C4-2B (cell line): Measurements from ENCODE around the gene TLR1.

Source experiments
- ZFX ChIP-seq: fragments of 450-650 bp; IDR thresholded peaks from 2 replicates; pipeline ENCODE4 v1.6.1; 2017
- TF ChIP-seq, protein P1 (sequence below): fragments of 450-650 bp; conservative IDR thresholded peaks from 2 replicates; pipeline ENCODE4 v1.5.1; 2017; ENCODE audit warnings: mild to moderate bottlenecking

DNA sequence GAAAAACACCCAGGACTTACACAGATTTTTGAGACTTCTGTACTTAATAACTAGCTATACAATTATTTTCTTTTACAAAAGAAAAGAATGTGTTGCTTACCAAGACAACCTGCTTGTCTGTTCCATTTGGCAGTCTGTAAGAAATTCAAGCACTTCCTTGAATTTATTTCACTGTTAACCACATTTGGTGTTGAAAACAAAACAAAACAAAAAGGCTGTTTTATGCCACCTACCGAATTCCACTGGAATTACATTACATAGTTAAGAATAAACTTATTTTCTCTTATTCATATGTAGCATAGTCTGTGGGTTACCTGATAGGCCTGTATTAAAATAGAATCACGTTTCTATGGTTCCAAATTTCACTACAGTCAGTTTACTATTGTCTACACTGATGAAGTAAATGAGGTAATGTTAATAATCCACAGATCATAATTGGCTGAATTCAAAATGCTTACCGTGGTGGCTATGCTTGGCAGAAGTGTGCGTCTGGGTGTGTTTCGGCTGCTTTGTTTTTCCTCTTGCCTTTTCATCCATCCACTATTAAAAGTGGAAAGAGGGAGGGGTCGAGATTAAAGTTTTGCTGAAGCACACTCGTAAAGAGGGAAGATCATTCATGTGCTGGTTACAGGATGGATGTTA, at the start of gene TLR1:
- TF ChIP-seq, protein P1, sequence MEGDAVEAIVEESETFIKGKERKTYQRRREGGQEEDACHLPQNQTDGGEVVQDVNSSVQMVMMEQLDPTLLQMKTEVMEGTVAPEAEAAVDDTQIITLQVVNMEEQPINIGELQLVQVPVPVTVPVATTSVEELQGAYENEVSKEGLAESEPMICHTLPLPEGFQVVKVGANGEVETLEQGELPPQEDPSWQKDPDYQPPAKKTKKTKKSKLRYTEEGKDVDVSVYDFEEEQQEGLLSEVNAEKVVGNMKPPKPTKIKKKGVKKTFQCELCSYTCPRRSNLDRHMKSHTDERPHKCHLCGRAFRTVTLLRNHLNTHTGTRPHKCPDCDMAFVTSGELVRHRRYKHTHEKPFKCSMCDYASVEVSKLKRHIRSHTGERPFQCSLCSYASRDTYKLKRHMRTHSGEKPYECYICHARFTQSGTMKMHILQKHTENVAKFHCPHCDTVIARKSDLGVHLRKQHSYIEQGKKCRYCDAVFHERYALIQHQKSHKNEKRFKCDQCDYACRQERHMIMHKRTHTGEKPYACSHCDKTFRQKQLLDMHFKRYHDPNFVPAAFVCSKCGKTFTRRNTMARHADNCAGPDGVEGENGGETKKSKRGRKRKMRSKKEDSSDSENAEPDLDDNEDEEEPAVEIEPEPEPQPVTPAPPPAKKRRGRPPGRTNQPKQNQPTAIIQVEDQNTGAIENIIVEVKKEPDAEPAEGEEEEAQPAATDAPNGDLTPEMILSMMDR = peak; percentile 67
- TF ChIP-seq ZFX = no peak
